GM18867 (cell line): ENCODE results near the gene KCMF1.

ENCODE experiments used
- ATAC-seq: cut with Tn5 transposase; IDR thresholded peaks from one replicate; pipeline ENCODE4 v1.9.1; 2021; ENCODE audit warnings: mild to moderate bottlenecking, moderate library complexity; ENCODE audit not compliant: unreplicated experiment

The KCMF1 gene

DNA sequence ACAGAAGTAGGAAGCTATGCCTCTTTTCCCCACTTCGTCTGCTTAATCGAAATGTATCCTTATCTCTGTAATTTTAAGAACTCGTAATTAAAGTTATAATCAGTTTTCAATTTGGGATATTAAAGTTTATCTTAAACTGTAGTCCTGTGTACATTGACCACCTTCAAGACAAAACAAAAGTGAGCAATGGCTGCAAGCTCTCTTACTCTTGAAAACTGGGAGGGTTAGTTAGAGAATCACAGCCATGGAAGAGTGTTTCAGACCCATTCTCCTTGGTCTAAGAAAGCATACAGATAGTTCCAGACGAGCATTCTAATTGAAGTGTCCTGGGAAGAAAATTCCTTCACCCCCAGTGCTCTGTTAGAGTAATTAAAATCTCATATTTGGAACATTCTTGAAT lies 2.0 kb downstream of the KCMF1 start:
- no peak for ATAC-seq

DNA sequence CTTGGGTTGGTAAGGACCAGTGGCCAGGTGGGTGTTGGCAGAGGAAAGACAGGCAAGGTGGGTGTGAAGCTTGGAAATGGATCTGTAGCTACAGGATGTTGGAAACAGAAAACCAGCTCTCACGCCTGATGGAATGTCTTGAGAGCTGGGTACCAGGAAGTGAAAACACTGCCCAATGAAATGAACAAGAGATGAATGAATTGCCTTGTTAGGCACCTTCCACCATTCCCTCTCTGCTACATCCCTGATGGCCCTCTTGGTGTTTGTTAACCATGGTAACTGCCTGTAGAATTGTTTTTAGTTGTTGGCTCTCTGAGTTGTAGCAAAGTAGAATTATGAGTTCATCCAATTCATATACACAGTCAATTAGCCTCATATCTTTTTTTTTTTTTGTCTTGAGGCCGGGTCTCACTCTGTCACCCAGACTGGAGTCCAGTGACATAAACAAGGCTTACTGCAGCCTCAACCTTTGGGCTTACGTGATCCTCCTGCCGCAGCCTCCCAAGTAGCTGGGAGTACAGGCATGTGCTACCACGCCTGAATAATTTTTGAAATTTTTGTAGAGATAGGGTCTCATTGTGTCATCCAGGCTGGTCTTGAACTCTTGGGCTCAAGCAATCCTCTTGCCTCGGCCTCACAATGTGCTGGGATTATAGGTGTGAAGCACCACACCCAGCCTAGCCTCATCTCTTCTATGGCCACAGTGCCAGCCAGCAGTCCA lies 9.5 kb downstream of the KCMF1 start:
- no peak for ATAC-seq

GRCh38 chr2:84986018-84986417 lies 15.1 kb downstream of the KCMF1 start:
- ATAC-seq, result no peak

GRCh38 chr2:84989422-84989821 lies 18.5 kb downstream of the KCMF1 start:
- no peak for ATAC-seq

DNA sequence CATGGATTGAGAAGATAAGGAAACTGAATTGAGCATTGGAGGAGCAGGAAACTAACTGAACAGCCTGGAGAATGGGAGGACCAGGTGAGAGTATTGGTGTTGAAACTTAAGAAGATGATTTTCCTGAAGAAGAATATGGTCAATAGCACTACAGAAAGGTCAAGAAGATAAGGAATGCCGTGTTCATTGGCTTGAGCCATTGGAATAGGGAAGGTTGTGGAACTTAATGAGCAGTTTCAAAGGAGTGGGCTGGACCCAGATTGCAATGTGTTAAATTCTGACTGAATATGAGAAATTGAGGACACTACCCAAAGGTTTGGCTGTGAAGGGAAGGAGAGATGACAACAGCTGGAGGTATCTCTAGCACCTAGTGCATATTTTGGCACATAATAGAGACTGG lies 19.0 kb downstream of the KCMF1 start:
- ATAC-seq, result no peak

DNA sequence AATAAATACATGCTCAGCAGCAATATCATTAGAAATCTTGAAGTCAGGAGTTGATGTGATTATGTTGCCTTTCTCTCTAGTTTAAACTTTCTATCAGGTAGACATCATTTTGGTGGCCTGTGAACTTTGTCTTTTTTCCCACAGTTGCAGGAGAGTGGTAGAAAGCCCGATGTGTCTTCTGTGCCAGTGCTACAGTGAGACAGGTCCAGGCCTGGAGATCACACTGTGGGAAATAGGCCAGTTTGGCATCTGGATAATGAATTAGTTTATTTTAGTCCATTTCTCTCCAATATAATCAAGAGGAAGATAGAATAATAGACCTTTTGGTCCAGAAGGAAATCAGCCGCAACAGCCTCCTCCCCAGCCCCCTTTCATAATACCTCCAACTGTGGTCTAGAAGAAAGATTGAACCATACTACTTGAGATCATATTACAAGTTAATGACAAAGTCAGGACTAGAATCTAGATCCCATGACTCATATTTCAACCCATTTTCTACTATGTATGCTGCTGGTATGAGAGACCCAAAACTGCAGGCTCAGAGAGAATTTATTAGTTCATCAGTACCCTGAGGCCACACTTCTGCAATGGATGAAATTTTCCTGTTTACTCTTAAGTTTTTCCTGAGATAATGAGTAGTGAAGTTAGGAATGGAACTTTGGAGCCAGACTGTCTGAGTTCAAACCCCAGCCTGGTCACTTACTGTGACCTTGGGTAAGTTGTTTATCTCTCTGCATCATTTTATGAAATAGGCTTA lies 20.6 kb downstream of the KCMF1 start:
- ATAC-seq, result no peak

GRCh38 chr2:84995826-84996225 lies 24.9 kb downstream of the KCMF1 start:
- ATAC-seq, result no peak

DNA sequence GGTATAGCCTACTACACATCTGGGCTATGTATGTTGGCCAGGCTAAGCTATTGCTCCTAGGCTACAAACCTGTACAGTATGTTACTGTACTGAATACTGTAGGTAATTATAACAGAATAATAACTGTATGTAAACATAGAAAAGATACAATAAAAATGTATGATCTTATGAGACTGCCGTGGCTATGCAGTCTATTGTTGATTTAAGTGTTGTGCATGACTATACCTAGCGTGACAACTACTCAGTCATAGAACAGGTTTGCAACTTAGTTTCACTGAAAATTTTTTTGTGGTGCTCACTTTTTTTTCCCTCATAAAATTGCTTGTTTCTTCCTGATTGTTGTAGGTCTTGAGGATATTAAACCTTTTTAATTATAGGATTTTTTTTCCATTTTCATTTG lies 25.9 kb downstream of the KCMF1 start:
- no peak for ATAC-seq

GRCh38 chr2:84999553-84999955 lies 28.6 kb downstream of the KCMF1 start:
- peak; percentile 51 for ATAC-seq

- ATAC-seq, result no peak
Measured at GRCh38 chr2:85001595-85001994, 30.6 kb downstream of the KCMF1 start.

GRCh38 chr2:85002534-85002933 lies 31.6 kb downstream of the KCMF1 start:
- ATAC-seq, result no peak

DNA sequence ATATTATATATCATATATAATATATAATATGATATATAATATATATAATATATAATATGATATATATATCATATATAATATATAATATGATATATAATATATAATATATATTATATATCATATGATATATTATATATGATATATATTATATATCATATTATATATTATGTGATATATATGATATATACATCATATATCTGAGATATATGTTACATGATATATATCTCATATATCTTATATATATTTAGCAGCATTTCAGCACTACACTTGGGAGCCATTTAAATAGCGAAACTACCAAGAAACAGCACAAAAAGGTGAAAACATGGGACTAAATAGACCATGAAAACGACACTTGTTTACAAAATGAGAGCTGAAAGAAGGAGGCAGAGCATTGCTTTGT lies 37.3 kb downstream of the KCMF1 start:
- ATAC-seq, result no peak

DNA sequence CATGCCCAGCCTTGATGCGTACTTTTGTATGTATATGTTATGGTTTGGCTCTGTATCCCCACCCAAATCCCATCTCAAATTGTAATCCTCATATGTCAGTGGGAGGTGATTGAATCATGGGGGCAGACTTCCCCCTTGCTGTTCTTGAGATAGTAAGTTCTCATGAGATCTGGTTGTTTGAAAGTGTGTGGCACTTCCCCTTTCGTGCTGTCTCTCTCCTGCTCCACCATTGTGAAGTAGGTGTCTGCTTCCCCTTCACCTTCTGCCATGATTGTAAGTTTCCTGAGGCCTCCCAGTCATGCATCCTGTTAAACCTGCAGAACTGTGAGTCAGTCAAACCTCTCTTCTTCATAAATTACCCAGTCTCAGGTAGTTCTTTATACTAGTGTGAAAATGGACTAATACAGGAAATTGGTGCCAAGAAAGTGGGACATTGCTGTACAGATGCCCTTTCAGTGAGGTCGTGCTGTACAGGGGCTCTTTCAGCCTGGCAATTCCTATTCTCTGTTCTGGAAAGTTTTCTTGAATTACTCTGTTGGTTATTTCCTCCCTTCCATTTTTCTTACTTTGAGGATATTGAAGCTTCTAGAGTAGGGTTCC lies 38.2 kb downstream of the KCMF1 start:
- ATAC-seq, result peak; percentile 45

DNA sequence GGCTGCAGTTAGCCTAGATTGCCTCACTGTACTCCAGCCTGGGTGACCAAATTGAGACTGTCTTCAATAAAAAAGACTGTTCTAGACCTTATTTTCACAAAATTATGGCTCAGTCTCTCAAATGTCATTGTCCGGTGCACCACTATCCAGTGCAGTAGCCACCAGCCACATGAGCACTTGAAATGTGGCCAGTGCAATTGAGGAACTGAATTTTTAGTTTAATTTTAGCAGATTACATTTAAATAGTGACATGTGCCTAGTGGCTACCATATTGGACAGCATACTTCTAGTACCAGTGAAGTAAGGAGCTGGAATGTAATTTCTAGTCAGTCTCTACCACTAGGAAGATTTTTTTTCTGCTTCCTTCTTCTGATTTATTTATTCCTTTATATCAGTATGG lies 39.4 kb downstream of the KCMF1 start:
- no peak for ATAC-seq

GRCh38 chr2:85011098-85011497 lies 40.1 kb downstream of the KCMF1 start:
- ATAC-seq, result no peak

DNA sequence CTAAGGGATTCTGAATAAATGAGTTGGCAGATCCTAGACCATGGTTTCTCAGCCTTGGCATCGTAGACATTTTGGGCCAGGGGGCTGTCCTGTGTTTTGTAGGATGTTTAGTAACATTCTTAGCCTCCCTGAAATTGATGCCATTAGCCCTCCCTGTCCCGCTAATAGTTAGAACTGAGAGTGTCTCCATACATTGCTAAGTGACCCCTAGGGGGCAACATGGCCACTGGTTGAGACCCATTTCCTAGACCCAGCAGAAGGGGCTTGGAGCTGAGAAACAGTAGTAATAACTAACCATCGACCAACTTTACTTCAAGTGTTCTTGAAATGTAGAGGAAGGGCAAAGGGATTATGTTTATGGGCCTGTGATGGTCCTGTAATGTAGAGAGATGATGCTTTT lies 40.8 kb downstream of the KCMF1 start:
- ATAC-seq, result no peak

GRCh38 chr2:85012431-85012830 lies 41.5 kb downstream of the KCMF1 start:
- ATAC-seq, result no peak

GRCh38 chr2:85012855-85013254 lies 41.9 kb downstream of the KCMF1 start:
- no peak for ATAC-seq

- ATAC-seq, result no peak
Measured at GRCh38 chr2:85015653-85016360, 44.8 kb downstream of the KCMF1 start.

DNA sequence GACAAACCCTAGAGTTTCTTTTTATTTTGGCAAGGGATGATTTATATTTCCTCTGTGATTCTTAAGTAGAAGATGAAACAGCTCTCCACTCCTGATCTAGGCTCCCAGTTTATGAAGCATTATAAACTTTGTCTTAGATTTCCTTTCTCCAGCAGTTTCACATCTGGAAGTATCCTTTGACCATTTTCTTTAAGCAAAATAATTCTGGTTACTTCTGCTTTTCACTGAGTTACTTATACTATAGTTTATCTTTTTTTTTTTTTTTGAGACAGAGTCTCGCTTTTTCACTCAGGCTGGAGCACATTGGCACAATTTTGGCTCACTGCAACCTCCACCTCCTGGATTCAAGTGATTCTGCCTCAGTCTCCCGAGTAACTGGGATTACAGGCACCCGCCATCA lies 45.5 kb downstream of the KCMF1 start:
- ATAC-seq, result no peak

GRCh38 chr2:85017411-85018048 lies 46.6 kb downstream of the KCMF1 start:
- no peak for ATAC-seq
